Brain microvascular endothelial cell (primary cell): ENCODE measurements around the gene GPR152.

Experiments
- DNase-seq: peaks from one replicate; pipeline ENCODE4 v3.0.0-alpha.2; 2020
- H3K27ac ChIP-seq: fragments of 250-450 bp; sonication (Bioruptor Pico); 2 replicates; pipeline ENCODE4 v1.5.1; 2020; ENCODE audit warnings: mild to moderate bottlenecking, moderate library complexity
- H3K27me3 ChIP-seq: fragments of 250-450 bp; sonication (Bioruptor Pico); replicated peaks from 2 replicates; pipeline ENCODE4 v1.5.1; 2020; ENCODE audit warnings: mild to moderate bottlenecking
- H3K36me3 ChIP-seq: fragments of 250-450 bp; sonication (Bioruptor Pico); replicated peaks from 2 replicates; pipeline ENCODE4 v1.5.1; 2020; ENCODE audit warnings: mild to moderate bottlenecking
- H3K4me3 ChIP-seq: 2 replicates; pipeline ENCODE4 v1.5.1; 2011; ENCODE audit warnings: low read depth, mild to moderate bottlenecking, control low read depth, low read length, moderate library complexity
- CTCF ChIP-seq: IDR thresholded peaks from 2 replicates; pipeline ENCODE4 v1.5.1; 2011; ENCODE audit warnings: low read depth, mild to moderate bottlenecking, moderate library complexity, low read length, control low read depth, inconsistent platforms; ENCODE audit errors: missing control alignments
- in situ Hi-C: cut with HindIII; loops from 2 replicates; pipeline ENCODE4 v1.10.0; 2017; ENCODE audit warnings: low sequenced_read_pairs, low pct_ligation_motif_present

Gene GPR152

GRCh38 chr11:67470337-67471002 lies 17.9 kb upstream of the GPR152 start:
- Histone ChIP-seq H3K27me3 (no peaks in the 10 kb centered on the region), H3K4me3 (no peak overlapping the region), H3K36me3 (no peaks in the 10 kb centered on the region), H3K27ac (no peak overlapping the region)
- DNase-seq = no peak
- in situ Hi-C loops = no loop called here
- TF ChIP-seq CTCF = no peak

GRCh38 chr11:67469508-67469811 lies 16.9 kb upstream of the GPR152 start:
- no peak for TF ChIP-seq CTCF
- in situ Hi-C loops = no loop called here
- H3K27me3 ChIP-seq = no peaks in the 10 kb centered on the region
- peak overlapping the region; percentile 67 for H3K4me3 ChIP-seq
- no peak for DNase-seq
- no peaks in the 10 kb centered on the region for H3K36me3 ChIP-seq
- H3K27ac ChIP-seq = peak overlapping the region; percentile 72

- Histone ChIP-seq H3K4me3 (peak within 1 kb of the TSS; percentile 73), H3K27me3 (no peaks in the 10 kb centered on the region), H3K36me3 (no peaks in the 10 kb centered on the region), H3K27ac (peak within 1 kb of the TSS; percentile 72)
- TF ChIP-seq CTCF = peak; percentile 52
- in situ Hi-C loops = no loop called here
- DNase-seq = peak; percentile 82
Observed at GRCh38 chr11:67468759-67469507, 16.4 kb upstream of the GPR152 start, which contains the start of gene TMEM134. Gene TMEM134 (minus strand): TSS chr11:67469251. CDS start chr11:67469192, 59 bp downstream.

- no peak for TF ChIP-seq CTCF
- Histone ChIP-seq H3K27me3 (no peaks in the 10 kb centered on the region), H3K27ac (no peak overlapping the region), H3K36me3 (no peaks in the 10 kb centered on the region), H3K4me3 (peak overlapping the region; percentile 73)
- in situ Hi-C loops = no loop called here
- DNase-seq = no peak
Observed at GRCh38 chr11:67468456-67468758, 15.9 kb upstream of the GPR152 start.

GRCh38 chr11:67468056-67468455 lies 15.5 kb upstream of the GPR152 start:
- in situ Hi-C loops = no loop called here
- no peak overlapping the region for H3K27ac ChIP-seq
- H3K36me3 ChIP-seq = no peaks in the 10 kb centered on the region
- H3K27me3 ChIP-seq = no peaks in the 10 kb centered on the region
- H3K4me3 ChIP-seq = peak overlapping the region; percentile 73
- no peak for DNase-seq
- no peak for TF ChIP-seq CTCF
